Peyer's patch (tissue), 4 donors: Measurements from ENCODE around the gene GRIA3.

ENCODE experiments used
- POLR2A ChIP-seq, 2 donors: fragments of 450-650 bp; IDR thresholded peaks; one replicate each; pipeline ENCODE4 v1.5.1; 2017; ENCODE audit warnings: antibody characterized with exemption in 2 of 2, mild to moderate bottlenecking in 2 of 2, moderate library complexity in 2 of 2
- TF ChIP-seq, protein P1 (sequence below), 6 experiments: fragments of 450-650 bp in 4 of 6; fragments of 200-600 bp in 2 of 6; sonication (generic) in 1 of 6; IDR thresholded peaks; one replicate each; pipeline ENCODE4 v1.5.1; 2017 to 2019; ENCODE audit warnings: antibody characterized with exemption in 6 of 6, mild to moderate bottlenecking in 3 of 6, moderate library complexity in 1 of 6

GRCh38 chrX:123340696-123341095 is 156.6 kb downstream of the GRIA3 start:
- TF ChIP-seq, protein P1, sequence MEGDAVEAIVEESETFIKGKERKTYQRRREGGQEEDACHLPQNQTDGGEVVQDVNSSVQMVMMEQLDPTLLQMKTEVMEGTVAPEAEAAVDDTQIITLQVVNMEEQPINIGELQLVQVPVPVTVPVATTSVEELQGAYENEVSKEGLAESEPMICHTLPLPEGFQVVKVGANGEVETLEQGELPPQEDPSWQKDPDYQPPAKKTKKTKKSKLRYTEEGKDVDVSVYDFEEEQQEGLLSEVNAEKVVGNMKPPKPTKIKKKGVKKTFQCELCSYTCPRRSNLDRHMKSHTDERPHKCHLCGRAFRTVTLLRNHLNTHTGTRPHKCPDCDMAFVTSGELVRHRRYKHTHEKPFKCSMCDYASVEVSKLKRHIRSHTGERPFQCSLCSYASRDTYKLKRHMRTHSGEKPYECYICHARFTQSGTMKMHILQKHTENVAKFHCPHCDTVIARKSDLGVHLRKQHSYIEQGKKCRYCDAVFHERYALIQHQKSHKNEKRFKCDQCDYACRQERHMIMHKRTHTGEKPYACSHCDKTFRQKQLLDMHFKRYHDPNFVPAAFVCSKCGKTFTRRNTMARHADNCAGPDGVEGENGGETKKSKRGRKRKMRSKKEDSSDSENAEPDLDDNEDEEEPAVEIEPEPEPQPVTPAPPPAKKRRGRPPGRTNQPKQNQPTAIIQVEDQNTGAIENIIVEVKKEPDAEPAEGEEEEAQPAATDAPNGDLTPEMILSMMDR (IDR thresholded peaks at IDR 0.05), result no peak
- no peak for TF ChIP-seq POLR2A (IDR thresholded peaks at IDR 0.05)
